H1 (cell line): ENCODE data around the gene ABCC9. TPM values are rescaled to one million over a fixed set of nuclear protein-coding genes. Genes with fewer than 3 reads are reported as not detected.

Experiments used
- CTCF ChIA-PET: fragments of 300-600 bp; sonication (Branson Sonifier 250); formaldehyde crosslinking; loops from one replicate; lab custom pipeline; 2021; ENCODE audit not compliant: partially characterized antibody; lab: Charles Lee
- POLR2A ChIA-PET: fragments of 300-600 bp; sonication (Branson Sonifier 250); formaldehyde crosslinking; loops from one replicate; lab custom pipeline; 2021; ENCODE audit warnings: inconsistent platforms; ENCODE audit not compliant: partially characterized antibody; lab: Charles Lee
- DNase-seq, 2 experiments: peaks; one replicate each; pipeline versions ENCODE4 v3.0.0 to v3.0.0-alpha.2; 2010 to 2022; ENCODE audit warnings: low spot score in 2 of 2, low read depth in 1 of 2, mixed read lengths in 1 of 2
- FAIRE-seq: peaks from 2 replicates; lab custom pipeline; 2011; peaks lifted over from hg19 to GRCh38; lab: Jason Lieb, UNC
- H2AFZ ChIP-seq: 2 replicates; pipeline ENCODE4 v1.8.1; 2012; ENCODE audit warnings: low read length, inconsistent platforms
- H2AK5ac ChIP-seq: 2 replicates; pipeline ENCODE4 v1.6.1; 2013; ENCODE audit warnings: low read depth, low read length
- H2BK120ac ChIP-seq: replicated peaks from 2 replicates; pipeline ENCODE3; 2013; ENCODE audit warnings: low read depth, low read length, inconsistent platforms
- H2BK12ac ChIP-seq: 2 replicates; pipeline ENCODE4 v1.6.1; 2013; ENCODE audit warnings: low read depth, low read length
- H2BK15ac ChIP-seq: 2 replicates; pipeline ENCODE4 v1.6.1; 2013; ENCODE audit warnings: low read length
- H2BK20ac ChIP-seq: 2 replicates; pipeline ENCODE4 v1.6.1; 2013; ENCODE audit warnings: low read length
- H2BK5ac ChIP-seq: 2 replicates; pipeline ENCODE4 v1.6.1; 2013; ENCODE audit warnings: low read depth, low read length
- H3K14ac ChIP-seq: 2 replicates; pipeline ENCODE4 v1.6.1; 2013; ENCODE audit warnings: inconsistent platforms; ENCODE audit not compliant: insufficient read length
- H3K18ac ChIP-seq: 2 replicates; pipeline ENCODE4 v1.6.1; 2013; ENCODE audit warnings: low read length; ENCODE audit errors: extremely low read depth
- H3K23ac ChIP-seq: 2 replicates; pipeline ENCODE4 v1.6.1; 2013; ENCODE audit warnings: inconsistent platforms; ENCODE audit not compliant: insufficient read length
- H3K23me2 ChIP-seq: 2 replicates; pipeline ENCODE4 v1.6.1; 2013; ENCODE audit warnings: low read depth, low read length
- H3K27ac ChIP-seq: 2 replicates; pipeline ENCODE4 v1.6.1; 2011; ENCODE audit warnings: low read depth, low read length, inconsistent platforms
- H3K27me3 ChIP-seq, 4 experiments: replicated peaks in 1 of 4; 1 replicate in 1 of 4; 2 replicates in 3 of 4; pipeline versions ENCODE4 v1.6.1 to v1.8.1; 2011 to 2013; ENCODE audit warnings: low read length in 3 of 4, mild to moderate bottlenecking in 3 of 4, inconsistent platforms in 2 of 4, mixed read lengths in 2 of 4, moderate library complexity in 1 of 4; ENCODE audit not compliant: control insufficient read depth in 3 of 4, insufficient read depth in 3 of 4; ENCODE audit errors: extremely low read depth in 1 of 4
- H3K36me3 ChIP-seq, 4 experiments: 2 replicates each; pipeline versions ENCODE4 v1.6.1 to v1.8.1; 2011 to 2013; ENCODE audit warnings: mild to moderate bottlenecking in 4 of 4, low read length in 3 of 4, moderate library complexity in 2 of 4, control low read depth in 1 of 4, inconsistent platforms in 1 of 4; ENCODE audit not compliant: insufficient read depth in 4 of 4, control insufficient read depth in 2 of 4
- H3K4ac ChIP-seq: replicated peaks from 2 replicates; pipeline ENCODE3; 2013; ENCODE audit warnings: low read length, low read depth, mixed read lengths, inconsistent platforms; ENCODE audit not compliant: insufficient read length
- H3K4me1 ChIP-seq, 4 experiments: replicated peaks in 1 of 4; 1 replicate in 1 of 4; 2 replicates in 3 of 4; pipeline versions ENCODE4 v1.6.1 to v1.8.1; 2011 to 2013; ENCODE audit warnings: low read length in 3 of 4, inconsistent platforms in 2 of 4, mixed read lengths in 1 of 4; ENCODE audit not compliant: insufficient read depth in 4 of 4, control insufficient read depth in 3 of 4
- H3K4me2 ChIP-seq, 2 experiments: 2 replicates each; pipeline versions ENCODE4 v1.6.1 to v1.8.1; 2011 to 2013; ENCODE audit warnings: low read depth in 2 of 2, low read length in 2 of 2, control low read depth in 1 of 2, inconsistent platforms in 1 of 2, mild to moderate bottlenecking in 1 of 2; ENCODE audit not compliant: insufficient read depth in 1 of 2
- H3K4me3 ChIP-seq, 4 experiments: fragments of 200-600, 300-600 bp in 1 of 4; sonication (generic), shearing (Covaris generic), sonication (Bioruptor Twin) in 1 of 4; 2 replicates each; pipeline versions ENCODE4 v1.5.1 to v1.8.1; 2011 to 2016; ENCODE audit warnings: low read length in 4 of 4, low read depth in 3 of 4, control low read depth in 2 of 4, inconsistent platforms in 2 of 4, mild to moderate bottlenecking in 2 of 4, mixed read lengths in 1 of 4, moderate library complexity in 1 of 4; ENCODE audit not compliant: insufficient read depth in 2 of 4; ENCODE audit errors: extremely low read depth in 1 of 4
- H3K56ac ChIP-seq: replicated peaks from 2 replicates; pipeline ENCODE3; 2013; ENCODE audit warnings: low read depth, mild to moderate bottlenecking, mixed read lengths, low read length, inconsistent platforms; ENCODE audit not compliant: insufficient read length
- H3K79me1 ChIP-seq: 2 replicates; pipeline ENCODE4 v1.6.1; 2013; ENCODE audit warnings: low read depth, low read length, control low read depth
- H3K79me2 ChIP-seq, 2 experiments: 2 replicates each; pipeline versions ENCODE4 v1.6.1 to v1.8.1; 2012 to 2013; ENCODE audit warnings: low read length in 2 of 2, mild to moderate bottlenecking in 2 of 2, inconsistent platforms in 1 of 2; ENCODE audit not compliant: insufficient read depth in 2 of 2, control insufficient read depth in 1 of 2
- H3K9ac ChIP-seq, 4 experiments: replicated peaks in 1 of 4; 1 replicate in 1 of 4; 2 replicates in 3 of 4; pipeline versions ENCODE4 v1.6.1 to v1.8.1; 2011 to 2013; ENCODE audit warnings: low read depth in 3 of 4, low read length in 3 of 4, control low read depth in 2 of 4, mild to moderate bottlenecking in 2 of 4, moderate library complexity in 2 of 4, inconsistent platforms in 1 of 4; ENCODE audit errors: extremely low read depth in 1 of 4
- H3K9me3 ChIP-seq, 2 experiments: 2 replicates each; pipeline versions ENCODE4 v1.6.1 to v1.8.1; 2012 to 2013; ENCODE audit warnings: mild to moderate bottlenecking in 2 of 2, moderate library complexity in 2 of 2, control low read depth in 1 of 2, inconsistent platforms in 1 of 2, low read depth in 1 of 2, low read length in 1 of 2, mixed read lengths in 1 of 2; ENCODE audit not compliant: insufficient read depth in 2 of 2
- H4K20me1 ChIP-seq, 2 experiments: replicated peaks in 1 of 2; 2 replicates each; pipeline versions ENCODE3 to v1.8.1; 2011 to 2013; ENCODE audit warnings: inconsistent platforms in 2 of 2, low read length in 2 of 2, mild to moderate bottlenecking in 1 of 2; ENCODE audit not compliant: insufficient read depth in 2 of 2, control insufficient read depth in 1 of 2
- H4K5ac ChIP-seq: 2 replicates; pipeline ENCODE4 v1.6.1; 2013; ENCODE audit warnings: low read length, low read depth, mixed read lengths, inconsistent platforms; ENCODE audit not compliant: insufficient read length
- H4K8ac ChIP-seq: 2 replicates; pipeline ENCODE4 v1.8.0; 2013; ENCODE audit warnings: mild to moderate bottlenecking, moderate library complexity, low read length, inconsistent platforms; ENCODE audit not compliant: insufficient read depth; ENCODE audit errors: extremely low read depth
- H4K91ac ChIP-seq: replicated peaks from 2 replicates; pipeline ENCODE3; 2013; ENCODE audit warnings: low read length, mixed read lengths, inconsistent platforms; ENCODE audit not compliant: insufficient read length
- ASH2L ChIP-seq: fragments of 200-600, 300-600 bp; sonication (generic); IDR thresholded peaks from one replicate; pipeline ENCODE4 v1.7.1; 2017; ENCODE audit warnings: low read length
- BCL11A ChIP-seq, 2 experiments: IDR thresholded peaks; one replicate each; pipeline ENCODE4 v1.6.1; 2011; ENCODE audit warnings: low read depth in 2 of 2, low read length in 2 of 2, mild to moderate bottlenecking in 2 of 2
- CHD1 ChIP-seq: IDR thresholded peaks from 2 replicates; pipeline ENCODE4 v1.6.1; 2012; ENCODE audit warnings: low read depth, low read length, improper control_type of control experiment
- NANOG ChIP-seq: IDR thresholded peaks from 2 replicates; pipeline ENCODE4 v1.6.1; 2011; ENCODE audit warnings: low read length, low read depth, mild to moderate bottlenecking, inconsistent platforms; ENCODE audit not compliant: insufficient read depth, poor library complexity, severe bottlenecking
- RAD21 ChIP-seq, 2 experiments: IDR thresholded peaks in 1 of 2; conservative IDR thresholded peaks in 1 of 2; 2 replicates each; pipeline ENCODE4 v1.6.1; 2011; ENCODE audit warnings: low read depth in 2 of 2, low read length in 2 of 2, improper control_type of control experiment in 1 of 2, inconsistent platforms in 1 of 2, mild to moderate bottlenecking in 1 of 2, moderate library complexity in 1 of 2
- TAF7 ChIP-seq: optimal IDR thresholded peaks from 2 replicates; pipeline ENCODE3; 2011; ENCODE audit warnings: low read depth, mild to moderate bottlenecking, inconsistent platforms, low read length, moderate library complexity, borderline replicate concordance
- WGBS, 2 experiments: shearing (Covaris generic) in 1 of 2; methylation state at CpG; one replicate each; pipeline versions ENCODE4 v1.1.6 to v1.1.7; 2013 to 2015; ENCODE audit warnings: low lambda C conversion rate in 2 of 2, mixed read lengths in 2 of 2, inconsistent platforms in 1 of 2, low coverage in 1 of 2, missing lambda C conversion rate in 1 of 2; ENCODE audit not compliant: insufficient replicate concordance in 2 of 2, insufficient coverage in 1 of 2, insufficient read length in 1 of 2; ENCODE audit errors: extremely low coverage in 1 of 2, missing lambda C conversion rate in 1 of 2; 5-methylcytosine and 5-hydroxymethylcytosine counted together
- polyA plus RNA-seq, 7 experiments: library from polyadenylated mRNA; depleted of rRNA in 3 of 7; stranded (reverse) in 5 of 7; unstranded in 2 of 7; fragments of >200 nt in 5 of 7; fragments of 200-250 nt in 2 of 7; gene quantifications; 1 replicate in 5 of 7; 2 replicates in 1 of 7; 4 replicates in 1 of 7; pipeline versions ENCODE4 v1.2.1 to v1.2.3, GENCODE V29; 2011 to 2013; ENCODE audit warnings: missing spikeins in 2 of 7, mixed read lengths in 2 of 7
- total RNA-seq: library from RNA; stranded (reverse); fragmentation: NEBNext Ultra II Directional; extraction: Animal tissue kit (Norgen Biotek cat#: 25700); gene quantifications from 2 replicates; pipeline ENCODE4 v1.2.1, GENCODE V29; 2021
- TF ChIP-seq, protein P1 (sequence below): IDR thresholded peaks from 2 replicates; pipeline ENCODE4 v1.6.1; 2011; ENCODE audit warnings: low read depth, mild to moderate bottlenecking, low read length; ENCODE audit not compliant: insufficient read depth
- TF ChIP-seq, protein P2 (sequence below), 3 experiments: IDR thresholded peaks; 1 replicate in 2 of 3; 2 replicates in 1 of 3; pipeline versions ENCODE4 v1.5.1 to v1.6.1; 2011; ENCODE audit warnings: low read length in 3 of 3, mild to moderate bottlenecking in 3 of 3, inconsistent platforms in 2 of 3, low read depth in 1 of 3, moderate library complexity in 1 of 3; ENCODE audit not compliant: insufficient read depth in 1 of 3; ENCODE audit errors: control extremely low read depth in 1 of 3

Gene ABCC9
- total and polyA plus RNA-seq, 2 of the 8 experiments (the other 6 are each of a cell fraction or from before 2014, with no cell fraction given), result under 0.01 TPM; not detected in 1

DNA sequence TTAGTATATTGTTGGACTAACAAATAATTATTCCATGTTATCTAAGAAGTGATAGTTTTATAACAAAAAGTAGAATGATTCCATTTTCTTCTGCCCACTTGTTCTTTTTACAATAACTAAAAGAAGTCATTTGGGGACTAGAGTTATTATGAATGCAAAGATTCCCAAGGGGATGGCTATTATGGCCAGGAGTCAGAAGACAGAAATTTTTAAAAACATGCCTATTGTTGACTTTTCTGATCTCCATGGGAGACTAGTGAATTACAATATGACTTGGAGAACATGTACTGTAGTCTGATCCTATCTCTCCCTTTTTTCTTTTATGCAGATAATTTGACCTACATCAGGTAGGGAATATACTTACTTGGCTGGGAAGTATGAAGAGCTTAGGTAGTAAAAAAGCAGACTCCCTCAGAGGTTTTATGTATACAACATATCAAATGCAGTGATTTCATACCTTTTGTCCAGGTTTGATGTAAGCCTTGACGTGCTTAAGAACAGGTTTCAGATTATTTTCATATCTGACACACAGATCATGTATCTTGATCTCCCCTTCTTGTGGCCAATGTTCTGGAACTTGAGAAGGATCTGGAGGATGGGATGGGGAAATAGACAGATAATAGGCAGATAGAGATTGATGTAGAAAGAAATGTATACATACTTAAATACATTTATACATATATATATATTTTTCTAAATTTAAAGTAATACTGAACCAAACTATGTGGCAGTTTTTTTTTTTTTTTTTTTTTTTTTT, 125.7 kb downstream of the ABCC9 start:
- H2BK5ac ChIP-seq, result no peak overlapping the region
- no peak for DNase-seq
- H3K18ac ChIP-seq, result no peak overlapping the region
- POLR2A ChIA-PET, result no interaction called here
- H2BK120ac ChIP-seq, result no peak overlapping the region
- H4K8ac ChIP-seq, result no peak overlapping the region
- H2BK15ac ChIP-seq, result no peak overlapping the region
- H3K36me3 ChIP-seq, result no peaks in the 10 kb centered on the region
- H3K9me3 ChIP-seq, result no peaks in the 10 kb centered on the region
- peaks cover 0 to 1% of the 10 kb centered on the region in 2 experiments for H4K20me1 ChIP-seq
- 94% methylated on average over 1 of the region's 1 CpG; no CpG with 5 or more reads in 1 of the 2 experiments for WGBS, 2 experiments
- H3K4me2 ChIP-seq, result no peak overlapping the region
- H3K14ac ChIP-seq, result no peak overlapping the region
- no peaks in the 10 kb centered on the region for H3K4me1 ChIP-seq
- CTCF ChIA-PET, result no interaction called here
- no peak overlapping the region for H3K4ac ChIP-seq
- H2AK5ac ChIP-seq, result no peak overlapping the region
- H4K5ac ChIP-seq, result no peak overlapping the region
- H3K79me2 ChIP-seq, result no peaks in the 10 kb centered on the region
- H3K23ac ChIP-seq, result no peak overlapping the region
- no peak overlapping the region for H3K27ac ChIP-seq
- H4K91ac ChIP-seq, result no peak overlapping the region
- H3K56ac ChIP-seq, result no peak overlapping the region
- H2AFZ ChIP-seq, result no peak overlapping the region
- no peaks in the 10 kb centered on the region for H3K27me3 ChIP-seq
- no peak overlapping the region for H2BK12ac ChIP-seq
- H3K4me3 ChIP-seq, result no peak overlapping the region
- no peak overlapping the region for H2BK20ac ChIP-seq
- no peak overlapping the region for H3K9ac ChIP-seq
- H3K79me1 ChIP-seq, result no peaks in the 10 kb centered on the region
- H3K23me2 ChIP-seq, result no peaks in the 10 kb centered on the region
- no peak for FAIRE-seq
- TF ChIP-seq, protein P1, sequence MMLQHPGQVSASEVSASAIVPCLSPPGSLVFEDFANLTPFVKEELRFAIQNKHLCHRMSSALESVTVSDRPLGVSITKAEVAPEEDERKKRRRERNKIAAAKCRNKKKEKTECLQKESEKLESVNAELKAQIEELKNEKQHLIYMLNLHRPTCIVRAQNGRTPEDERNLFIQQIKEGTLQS, result no peak
- TF ChIP-seq RAD21 (IDR thresholded peaks at IDR 0.05 in 1 of 2, conservative IDR thresholded peaks at IDR 0.05 in 1 of 2; ENCODE audit: low read depth in 2 of 2, low read length in 2 of 2), result no peak
- TF ChIP-seq ASH2L, result no peak
- no peak for TF ChIP-seq NANOG
- TF ChIP-seq, protein P2, sequence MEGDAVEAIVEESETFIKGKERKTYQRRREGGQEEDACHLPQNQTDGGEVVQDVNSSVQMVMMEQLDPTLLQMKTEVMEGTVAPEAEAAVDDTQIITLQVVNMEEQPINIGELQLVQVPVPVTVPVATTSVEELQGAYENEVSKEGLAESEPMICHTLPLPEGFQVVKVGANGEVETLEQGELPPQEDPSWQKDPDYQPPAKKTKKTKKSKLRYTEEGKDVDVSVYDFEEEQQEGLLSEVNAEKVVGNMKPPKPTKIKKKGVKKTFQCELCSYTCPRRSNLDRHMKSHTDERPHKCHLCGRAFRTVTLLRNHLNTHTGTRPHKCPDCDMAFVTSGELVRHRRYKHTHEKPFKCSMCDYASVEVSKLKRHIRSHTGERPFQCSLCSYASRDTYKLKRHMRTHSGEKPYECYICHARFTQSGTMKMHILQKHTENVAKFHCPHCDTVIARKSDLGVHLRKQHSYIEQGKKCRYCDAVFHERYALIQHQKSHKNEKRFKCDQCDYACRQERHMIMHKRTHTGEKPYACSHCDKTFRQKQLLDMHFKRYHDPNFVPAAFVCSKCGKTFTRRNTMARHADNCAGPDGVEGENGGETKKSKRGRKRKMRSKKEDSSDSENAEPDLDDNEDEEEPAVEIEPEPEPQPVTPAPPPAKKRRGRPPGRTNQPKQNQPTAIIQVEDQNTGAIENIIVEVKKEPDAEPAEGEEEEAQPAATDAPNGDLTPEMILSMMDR (IDR thresholded peaks at IDR 0.05; ENCODE audit: control extremely low read depth in 1 of 3, insufficient read depth in 1 of 3, low read depth in 1 of 3, low read length in 3 of 3), result no peak
- TF ChIP-seq CHD1, result no peak
- no peak for TF ChIP-seq TAF7
- no peak for TF ChIP-seq BCL11A (IDR thresholded peaks at IDR 0.05; ENCODE audit: low read depth in 2 of 2, low read length in 2 of 2)
